ENCODE measurements around the gene MTHFD2.
"Not testable (repeated sequence)": the region's sequence is repeated elsewhere in the genome, so short reads cannot be mapped to it uniquely, and the experiment has no call there.

Gene MTHFD2

DNA sequence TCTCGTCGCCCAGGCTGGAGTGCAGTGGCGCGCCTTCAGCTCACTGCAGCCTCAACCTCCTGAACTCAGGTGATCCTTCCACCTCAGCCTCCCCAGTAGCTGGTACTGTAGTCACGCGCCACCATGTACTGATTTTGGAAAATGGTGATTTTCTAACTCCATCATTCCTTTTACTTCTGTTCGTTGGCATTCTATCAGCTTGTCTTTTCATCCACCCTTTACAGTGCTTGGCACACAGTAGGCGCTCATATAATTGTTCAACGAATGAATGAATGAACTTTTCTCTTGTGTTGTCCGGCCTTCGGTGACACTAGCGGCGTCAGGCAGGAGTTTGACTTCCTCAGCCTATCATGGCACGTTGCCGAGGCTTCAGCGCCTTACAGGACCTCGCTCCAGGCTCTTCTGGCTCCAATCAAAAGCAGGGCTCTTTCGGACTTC, 373 bp upstream of the MTHFD2 start:
- DNase-seq: no peak

DNA sequence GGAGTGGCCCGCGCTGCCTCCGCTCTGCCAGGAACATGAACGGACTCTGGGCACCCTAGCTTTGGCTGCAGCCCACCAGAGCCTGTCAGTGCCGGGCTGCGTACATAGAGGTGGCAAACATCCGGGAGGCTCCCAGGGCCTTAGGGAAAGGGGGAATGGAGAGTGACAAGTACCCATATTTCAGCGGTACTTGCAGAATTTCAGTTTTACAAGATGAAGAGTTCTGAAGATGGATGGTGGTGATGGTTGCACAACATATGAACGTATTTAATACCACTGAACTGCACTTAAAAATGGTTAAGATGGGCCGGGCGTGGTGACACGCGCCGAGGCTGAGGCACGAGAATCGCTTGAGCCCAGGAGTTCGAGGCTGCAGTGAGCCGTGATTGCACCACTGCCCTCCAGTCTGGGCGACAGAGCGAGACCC, 873 bp downstream of the MTHFD2 start:
- no peak for DNase-seq

DNA sequence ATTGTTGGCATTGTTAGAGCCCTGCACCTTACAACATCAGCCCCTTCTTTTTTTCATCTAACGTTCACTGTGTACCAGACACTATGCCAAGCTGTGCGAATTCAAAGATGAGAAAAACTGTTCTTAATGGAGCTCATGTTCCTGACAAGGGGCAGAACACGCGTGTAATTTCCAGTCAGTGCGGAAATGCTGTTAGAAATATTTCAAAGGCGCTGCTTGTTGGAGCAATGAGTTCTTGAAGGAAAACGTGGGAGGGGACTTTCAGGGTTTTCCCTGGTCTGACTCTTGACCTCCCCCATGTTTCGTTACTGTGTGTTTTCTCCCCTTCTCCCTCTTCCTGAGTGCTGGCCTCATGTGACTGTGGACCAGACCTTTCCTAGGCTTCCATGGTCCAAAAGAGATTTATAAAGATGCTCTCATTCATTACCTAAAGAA, 1.5 kb downstream of the MTHFD2 start:
- no peak for DNase-seq

DNA sequence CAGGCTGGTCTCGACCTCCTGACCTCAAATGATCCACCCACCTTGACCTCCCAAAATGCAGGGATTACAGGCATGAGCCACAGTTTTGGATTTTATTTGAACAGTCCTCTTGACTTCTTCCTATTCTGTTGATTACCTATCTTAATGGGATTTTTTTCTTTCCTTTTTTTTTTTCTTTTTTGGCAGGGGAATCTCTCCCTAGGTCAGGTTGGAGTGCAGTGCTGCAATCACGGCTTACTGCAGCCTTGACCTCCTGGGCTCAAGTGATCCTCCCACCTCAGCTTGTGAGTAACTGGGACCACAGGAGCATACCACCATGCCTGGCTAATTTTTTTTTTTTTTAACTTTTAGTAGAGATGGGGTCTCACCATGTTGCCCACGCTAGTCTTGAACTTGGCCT, 2.8 kb downstream of the MTHFD2 start:
- no peak for DNase-seq

DNA sequence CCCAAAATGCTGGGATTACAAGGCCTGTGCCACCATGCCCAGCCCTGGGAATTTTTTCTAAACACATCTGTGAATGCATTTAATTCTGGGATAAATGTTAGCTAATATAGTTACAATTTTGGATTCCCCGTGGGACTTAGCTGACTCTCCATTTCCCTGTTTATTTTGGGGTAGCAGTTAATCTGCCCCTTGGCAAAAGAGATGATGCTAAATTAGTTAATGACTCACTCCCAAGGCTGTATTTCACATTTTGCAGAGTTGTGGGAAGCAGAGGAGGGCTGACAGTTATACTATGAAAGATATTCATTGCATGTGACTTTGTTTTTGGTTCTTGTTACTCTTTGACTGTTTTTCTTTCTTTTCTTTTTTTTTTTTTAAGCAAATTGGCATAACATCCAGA, 3.2 kb downstream of the MTHFD2 start:
- no peak for DNase-seq

DNA sequence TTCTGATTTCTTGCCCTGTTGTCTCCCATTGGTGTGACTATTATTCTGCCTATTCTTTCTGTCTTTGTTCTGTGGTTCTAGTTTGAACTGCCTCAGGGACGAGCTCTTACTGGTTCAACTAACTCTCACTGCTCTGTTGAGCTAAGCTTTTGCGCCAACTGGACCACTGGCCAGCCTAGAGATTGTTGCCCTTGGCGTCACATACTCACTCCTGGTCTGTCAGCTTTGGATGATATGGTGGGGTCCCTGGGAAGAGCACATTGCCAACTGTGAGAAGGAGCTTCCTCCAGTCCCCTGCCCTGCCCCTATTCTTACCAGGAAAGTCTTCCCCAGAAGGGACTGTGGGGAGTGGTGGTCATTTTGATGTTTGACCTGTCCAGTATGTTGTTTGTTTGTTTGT, 6.0 kb downstream of the MTHFD2 start:
- no peak for DNase-seq

DNA sequence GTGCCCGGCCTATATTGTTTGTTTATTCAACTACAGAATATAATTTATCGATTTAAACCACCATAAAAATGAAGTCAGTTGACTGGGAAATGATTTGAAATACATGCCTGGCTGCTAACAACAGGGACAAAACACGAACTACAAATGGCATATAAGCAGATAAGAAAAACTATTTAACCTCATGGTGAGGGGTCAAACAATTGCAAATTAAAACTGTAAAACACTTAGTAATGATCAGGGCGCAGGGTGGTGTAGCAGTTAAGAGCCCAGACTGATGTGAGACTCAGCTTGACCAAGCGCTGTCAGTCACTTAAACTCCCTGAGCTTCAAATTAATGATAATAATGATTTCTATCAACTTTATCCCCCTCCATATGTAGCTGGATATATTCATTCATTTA, 6.7 kb downstream of the MTHFD2 start:
- no peak for DNase-seq

DNA sequence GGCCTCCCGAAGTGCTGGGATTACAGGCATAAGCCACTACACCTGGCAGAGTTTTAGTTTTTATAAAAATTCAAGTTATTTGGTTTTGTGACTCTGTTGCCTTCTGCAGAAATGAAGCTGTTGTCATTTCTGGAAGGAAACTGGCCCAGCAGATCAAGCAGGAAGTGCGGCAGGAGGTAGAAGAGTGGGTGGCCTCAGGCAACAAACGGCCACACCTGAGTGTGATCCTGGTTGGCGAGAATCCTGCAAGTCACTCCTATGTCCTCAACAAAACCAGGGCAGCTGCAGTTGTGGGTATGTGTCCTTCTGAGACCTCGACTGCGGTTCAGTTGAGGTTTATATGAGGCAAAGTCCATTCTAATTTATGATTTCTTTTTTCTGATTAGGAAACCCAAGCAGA, 7.2 kb downstream of the MTHFD2 start:
- DNase-seq: no peak

DNA sequence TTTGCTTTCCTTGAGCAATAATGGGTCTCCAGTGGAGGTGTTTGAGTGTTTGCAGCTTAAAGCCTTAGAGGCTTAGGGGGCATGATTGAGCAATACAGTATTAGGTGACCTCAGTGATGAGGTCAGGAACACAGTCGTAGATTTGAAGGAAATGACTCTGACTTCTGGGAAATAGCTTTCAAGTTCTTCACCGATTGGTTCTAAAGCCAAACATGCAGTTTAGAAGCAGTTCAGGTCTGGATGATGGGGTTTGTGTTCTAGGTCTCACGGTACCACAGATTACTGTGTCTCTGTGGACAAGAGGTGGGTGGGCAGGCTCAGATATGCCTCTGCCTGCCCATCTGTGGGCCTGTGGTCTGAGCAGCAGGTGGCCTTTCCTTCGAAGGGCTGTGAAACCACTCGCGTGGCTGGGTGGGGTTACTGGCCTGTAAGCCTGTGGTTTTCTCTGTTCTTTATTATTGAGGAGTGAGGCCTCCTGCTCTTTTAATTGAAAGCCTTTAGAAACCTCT, 7.8 kb downstream of the MTHFD2 start:
- no peak for DNase-seq

DNA sequence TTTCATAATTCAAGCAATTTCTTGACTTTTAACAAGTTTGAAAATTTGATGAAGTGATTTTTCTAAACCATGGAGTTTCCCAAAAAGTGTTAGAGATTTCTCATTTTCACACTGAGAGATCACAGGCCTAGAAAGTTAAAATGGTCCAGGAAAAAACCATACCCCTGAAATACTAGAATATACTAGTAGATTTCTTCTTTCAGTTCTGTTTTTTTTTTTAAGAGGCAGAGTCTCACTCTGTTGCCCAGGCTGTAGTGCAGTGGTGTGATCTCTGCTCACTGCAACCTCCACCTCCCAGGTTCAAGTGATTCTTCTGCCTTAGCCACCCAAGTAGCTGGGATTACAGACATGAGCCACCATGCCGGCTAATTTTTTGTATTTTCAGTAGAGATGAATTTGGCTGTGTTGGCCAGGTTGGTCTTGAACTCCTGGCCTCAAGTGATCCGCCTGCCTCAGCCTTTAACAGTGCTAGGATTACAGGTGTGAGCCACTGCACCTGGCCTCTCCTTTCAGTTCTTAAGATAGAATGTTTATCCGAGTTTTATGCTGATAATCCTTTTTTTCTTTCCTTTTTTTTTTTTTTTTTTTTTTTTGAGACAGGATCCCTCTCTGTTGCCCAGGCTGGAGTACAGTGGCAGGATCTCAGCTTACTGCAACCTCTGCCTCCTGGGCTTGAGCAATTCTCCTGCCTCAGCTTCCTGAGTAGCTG, 14.4 kb downstream of the MTHFD2 start:
- no peak for DNase-seq

DNA sequence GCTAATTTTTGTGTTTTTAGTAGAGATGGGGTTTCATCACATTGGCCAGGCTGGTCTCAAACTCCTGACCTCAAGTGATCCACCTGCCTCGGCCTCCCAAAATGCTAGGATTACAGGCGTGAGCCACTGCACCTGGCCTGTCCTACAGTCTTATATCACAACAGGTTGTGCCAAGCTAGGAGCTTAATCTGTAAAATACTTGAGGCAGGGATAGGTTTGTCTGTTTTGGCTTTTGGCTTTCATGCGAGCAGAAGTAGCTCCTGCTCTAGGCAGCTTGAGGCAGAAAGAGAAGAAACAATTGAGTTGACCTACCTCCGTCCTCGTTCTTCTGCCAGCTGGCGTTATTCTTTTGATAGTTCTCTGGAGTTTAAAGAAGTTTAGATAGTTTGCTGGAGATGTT, 17.4 kb downstream of the MTHFD2 start:
- DNase-seq: not testable (repeated sequence)

DNA sequence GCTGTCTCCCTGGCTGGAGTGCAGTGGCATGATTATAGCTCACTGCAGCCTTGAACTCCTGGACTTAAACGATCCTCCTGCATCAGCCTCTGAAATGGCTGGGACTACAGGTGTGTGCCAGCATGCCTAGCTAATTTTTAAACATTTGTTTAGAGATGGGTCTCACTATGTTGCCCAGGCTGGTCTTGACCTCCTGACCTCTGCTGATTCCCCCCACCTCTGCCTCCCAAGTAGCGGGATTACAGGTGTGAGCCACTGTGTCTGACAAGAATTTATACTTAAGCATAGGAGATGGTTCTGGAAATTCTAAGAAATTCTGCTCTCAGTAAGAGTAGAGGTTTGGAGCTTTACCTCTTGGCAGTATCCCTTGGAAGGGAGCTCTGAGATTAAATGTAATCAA, 18.2 kb downstream of the MTHFD2 start:
- no peak for DNase-seq

DNA sequence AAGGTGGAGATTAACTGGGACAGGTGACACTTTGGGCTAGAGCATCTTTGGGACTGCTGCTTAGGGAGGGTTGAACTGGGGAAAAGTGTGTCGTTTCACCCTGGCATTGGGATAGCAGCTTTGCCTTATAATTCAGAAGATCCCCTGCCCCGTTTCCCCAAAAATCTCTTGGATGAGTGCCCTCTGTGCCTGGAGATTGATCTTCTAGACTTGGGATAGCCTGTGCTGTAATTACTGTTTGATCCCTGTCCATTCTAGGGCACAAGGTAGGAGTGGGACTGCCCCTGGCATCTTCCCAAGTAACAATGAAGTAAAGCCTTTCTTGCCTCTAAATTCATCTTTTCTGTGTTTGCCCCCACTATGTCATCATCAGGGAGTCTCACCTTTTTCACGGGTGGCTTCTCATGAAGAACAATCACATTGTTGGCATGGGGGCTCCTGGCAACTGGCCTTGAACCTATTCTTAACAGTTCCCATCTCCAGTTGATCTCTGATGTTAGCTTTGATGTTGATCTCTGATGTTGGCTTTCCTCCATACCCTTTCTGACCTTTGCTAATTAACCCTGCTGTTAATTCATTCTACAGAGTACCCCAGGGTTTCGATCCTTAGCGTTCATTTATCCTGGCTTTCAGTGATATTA, 21.6 kb downstream of the MTHFD2 start:
- DNase-seq: no peak

DNA sequence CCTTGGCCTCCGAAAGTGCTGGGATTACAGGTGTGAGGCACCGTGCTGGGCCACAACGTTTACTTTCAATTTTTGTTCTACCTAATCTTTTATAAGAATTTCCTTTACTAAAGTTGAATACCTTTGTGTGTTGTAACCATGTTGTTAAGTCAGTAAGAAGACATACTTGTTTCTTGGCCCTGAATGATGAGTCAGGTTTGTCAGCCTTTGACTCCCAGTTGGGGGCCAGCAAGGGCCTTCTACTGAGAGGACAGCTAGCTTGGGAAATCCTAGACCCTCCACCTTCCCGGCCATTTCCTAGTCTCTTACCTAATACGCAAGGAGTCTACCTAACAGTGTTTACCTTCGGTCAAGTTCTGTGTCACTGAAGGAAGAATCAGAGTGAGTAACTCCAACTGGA, 22.7 kb downstream of the MTHFD2 start:
- DNase-seq: no peak

DNA sequence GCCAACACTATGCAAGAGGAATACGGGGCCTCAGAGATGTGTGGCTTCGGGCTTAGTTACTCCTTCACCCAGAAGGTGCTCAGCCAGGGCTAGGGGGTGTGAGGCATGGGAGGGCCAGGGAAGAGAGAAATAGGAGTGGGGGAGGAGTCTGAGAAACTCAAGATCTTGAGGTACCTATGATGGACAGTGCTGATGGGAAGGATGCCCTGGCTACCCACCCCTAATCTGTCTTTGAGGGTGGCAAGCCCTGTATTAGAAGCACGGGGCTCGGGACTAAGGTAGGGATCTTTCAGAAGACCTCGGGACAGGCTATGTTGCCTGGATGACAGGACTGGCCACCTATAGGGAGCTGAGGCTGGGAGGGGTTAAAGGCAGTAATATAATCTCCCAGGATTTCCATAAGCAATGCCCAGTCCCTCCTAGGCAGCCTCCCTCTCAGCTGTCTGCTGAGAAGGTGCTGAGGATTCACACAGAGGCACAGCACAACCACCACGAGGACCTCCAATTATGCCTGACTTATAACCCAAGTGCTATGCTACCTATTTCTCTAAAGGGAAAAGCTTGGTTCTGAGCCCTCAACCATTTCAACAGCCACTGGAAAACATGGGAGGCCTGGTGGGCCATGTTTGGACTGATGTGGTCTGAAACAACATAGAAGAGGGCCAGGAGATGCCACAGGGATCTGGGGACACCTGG, 23.3 kb downstream of the MTHFD2 start:
- no peak for DNase-seq

DNA sequence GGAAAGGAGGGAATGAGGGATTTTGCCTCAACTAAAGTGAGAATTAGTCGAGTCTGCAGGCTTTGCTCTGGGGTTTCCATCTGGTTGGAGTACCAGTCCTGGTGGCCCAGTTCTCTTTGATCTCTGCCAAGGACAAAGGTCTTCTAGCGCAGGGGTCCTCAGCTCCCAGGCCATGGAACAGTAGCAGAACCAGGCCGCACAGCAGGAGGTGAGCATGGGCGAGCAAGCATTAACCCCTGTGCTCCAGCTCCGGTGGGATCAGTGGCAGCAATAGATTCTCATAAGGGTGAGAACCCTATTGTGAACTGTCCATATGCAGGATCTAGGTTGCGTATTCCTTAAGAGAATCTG, 23.9 kb downstream of the MTHFD2 start:
- DNase-seq: no peak

DNA sequence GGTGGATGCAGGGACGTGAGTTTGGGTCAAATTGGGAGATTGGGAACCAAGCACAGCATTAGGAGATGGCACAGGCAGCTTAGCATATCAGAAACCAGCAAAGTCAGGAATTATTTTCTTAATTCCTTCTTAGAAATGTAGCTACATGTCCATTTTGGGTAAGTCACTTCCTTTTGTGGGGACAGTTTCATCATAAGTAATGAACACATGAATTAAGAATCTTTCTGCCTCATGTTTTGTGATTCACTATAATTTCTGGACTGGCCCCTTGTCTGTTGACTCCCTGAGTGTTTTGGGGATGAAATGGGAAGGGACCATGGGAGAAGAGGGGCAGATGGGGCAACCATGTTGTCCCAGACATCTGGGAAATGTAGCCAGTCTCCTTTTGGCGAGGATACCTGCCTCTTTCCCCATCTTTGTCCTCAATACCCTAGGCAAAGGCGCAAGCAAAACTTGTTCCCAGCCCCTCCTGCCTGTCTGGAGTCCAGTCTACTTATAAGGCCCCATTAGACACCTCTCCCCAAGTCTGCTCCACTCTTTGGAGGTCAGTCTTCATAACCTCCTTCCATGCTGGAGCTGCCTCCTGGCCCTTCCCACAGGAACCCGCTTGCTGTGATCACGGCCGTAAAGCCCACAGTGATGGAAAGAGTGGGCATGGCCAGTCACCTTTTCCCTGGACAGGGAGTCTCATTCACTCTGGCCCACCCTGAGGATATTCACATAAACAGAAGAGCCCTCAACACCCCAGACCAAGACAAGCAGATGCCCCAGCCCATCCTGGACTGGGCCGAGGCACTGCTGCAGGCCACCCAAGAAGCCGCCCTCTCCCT, 25.7 kb downstream of the MTHFD2 start:
- DNase-seq: no peak

DNA sequence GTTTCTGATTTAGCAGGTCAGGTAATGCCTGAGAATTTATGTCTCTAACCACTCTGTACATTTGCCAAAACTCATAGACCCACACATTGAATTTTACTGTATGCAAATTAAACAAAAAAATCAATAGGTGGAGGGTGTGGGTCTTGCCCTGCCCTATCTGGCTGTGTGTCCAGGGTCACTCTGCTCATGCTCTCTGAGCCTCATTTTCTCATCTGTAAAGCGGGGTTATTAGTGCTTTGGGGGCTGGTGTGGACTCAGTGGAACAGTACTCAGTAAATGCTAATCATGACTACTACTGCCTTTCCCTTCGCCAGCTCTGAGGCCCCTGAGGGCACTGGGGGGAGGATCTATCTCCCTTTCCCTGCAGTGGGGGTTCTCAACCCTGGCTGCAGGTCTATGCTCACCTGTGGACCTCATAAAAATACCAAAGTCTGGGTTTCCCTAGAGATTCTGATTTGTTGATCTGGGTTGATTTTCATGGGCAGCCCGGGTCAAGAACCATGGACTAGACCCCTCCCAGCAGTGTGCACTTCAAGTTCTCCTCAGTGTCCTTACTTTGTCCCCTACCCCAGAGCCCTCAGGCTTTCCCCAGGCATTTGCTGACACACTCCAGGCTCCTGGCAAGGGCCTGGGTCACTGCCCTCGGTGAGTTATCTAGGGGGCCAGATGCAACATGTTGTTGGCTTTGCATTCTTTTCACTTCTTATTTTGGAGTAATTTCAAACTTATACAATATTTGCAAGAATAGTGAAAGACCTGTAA, 27.5 kb downstream of the MTHFD2 start:
- no peak for DNase-seq

DNA sequence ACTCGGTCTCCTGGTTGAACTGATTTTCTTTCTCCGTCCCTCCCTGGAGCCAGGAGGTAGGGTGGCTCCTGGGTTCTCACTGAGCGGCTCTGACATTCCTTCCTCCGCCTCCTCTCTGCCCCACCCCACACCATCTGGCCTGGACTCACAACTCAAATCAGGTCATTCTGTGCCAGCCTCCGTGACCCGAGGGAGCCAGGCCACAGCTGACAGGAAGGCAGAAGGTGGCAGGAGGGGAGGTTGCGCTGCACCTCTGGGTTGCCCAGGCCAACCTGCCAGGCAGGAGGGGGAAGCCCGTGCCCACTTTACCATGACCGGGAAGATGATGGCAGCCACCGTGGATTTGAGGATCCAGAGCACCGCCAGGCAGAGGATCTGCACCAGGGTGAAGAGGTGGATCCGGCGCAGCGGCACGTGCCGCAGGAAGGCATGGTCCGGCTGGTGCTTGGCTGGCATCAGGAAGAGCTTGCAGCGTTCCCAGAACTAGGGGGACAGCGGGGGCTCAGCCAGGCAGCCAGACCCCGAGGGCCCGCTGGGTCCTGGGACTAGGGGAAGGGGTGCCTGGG, 28.3 kb downstream of the MTHFD2 start:
- no peak for DNase-seq

DNA sequence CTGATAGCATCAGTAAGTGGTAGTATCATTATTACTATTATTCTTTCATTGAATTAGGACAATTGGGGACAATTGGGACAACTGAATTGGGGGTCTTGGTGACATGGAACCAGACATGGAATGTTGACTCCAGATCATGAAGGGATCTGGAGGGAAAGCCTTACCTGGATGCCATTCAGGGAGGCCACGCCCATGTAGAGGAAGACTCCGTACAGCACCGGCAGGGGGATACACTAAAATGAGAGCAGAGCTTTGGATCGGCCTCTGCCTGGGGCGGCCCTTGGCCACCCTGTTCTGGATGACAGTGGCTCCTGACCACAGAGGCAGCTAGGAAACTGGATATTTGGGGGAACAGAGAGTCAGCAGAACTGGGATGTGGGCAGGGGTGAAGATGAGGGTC, 29.2 kb downstream of the MTHFD2 start:
- no peak for DNase-seq

DNA sequence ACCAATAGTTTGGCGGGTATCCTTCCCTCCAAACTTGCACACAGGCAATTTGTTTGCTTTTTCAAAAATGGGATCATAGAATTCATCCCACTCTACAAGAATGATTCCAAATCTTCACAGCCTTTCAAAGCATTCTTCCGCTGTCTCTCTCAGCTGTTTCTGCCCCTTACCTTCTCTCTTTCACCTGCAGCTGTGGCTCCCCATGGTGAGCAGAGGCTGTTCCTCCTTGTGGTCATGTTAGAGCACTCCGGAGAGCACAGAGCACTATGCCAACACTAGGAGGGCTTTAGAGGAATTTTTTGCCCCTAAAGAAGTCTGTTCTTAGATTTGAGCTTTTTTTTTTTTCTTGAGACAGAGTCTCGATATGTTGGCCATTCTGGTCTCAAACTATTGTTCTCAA, 30.4 kb downstream of the MTHFD2 start:
- DNase-seq: no peak

DNA sequence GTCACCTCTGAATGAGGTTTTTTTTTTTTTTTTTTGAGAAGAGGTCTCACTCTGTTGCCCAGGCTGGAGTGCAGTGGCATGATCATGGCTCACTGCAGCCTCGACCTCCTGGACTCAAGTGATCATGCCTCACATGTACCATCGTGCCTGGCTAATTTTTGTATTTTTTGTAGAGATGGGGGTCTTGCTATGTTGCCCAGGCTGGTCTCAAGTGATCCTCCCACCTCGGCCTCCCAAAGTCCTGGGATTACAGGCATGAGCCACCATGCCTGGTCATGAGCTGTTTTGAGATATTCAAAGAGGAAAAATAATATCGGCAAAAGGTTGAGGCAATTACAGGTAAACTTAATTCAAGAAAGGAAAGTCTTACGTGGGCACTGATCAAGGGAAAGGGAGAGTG, 31.4 kb downstream of the MTHFD2 start:
- DNase-seq: not testable (repeated sequence)

Measured in NCI-H2227 treated with DMSO at 0.1 percent for 48 hours (cell line).